Trophoblast cell (in vitro differentiated cells and primary cell): Measurements from ENCODE around the gene LTF.
A peak's percentile ranks its signal among the peaks of the same experiment; 100 is the strongest.

ENCODE experiments used
- DNase-seq, 2 donors: peaks; one replicate each; pipeline ENCODE4 v3.0.0-alpha.2; 2016
- H2AFZ ChIP-seq: 2 replicates; pipeline ENCODE4 v1.6.1; 2013; ENCODE audit warnings: low read length, moderate library complexity, mild to moderate bottlenecking; ENCODE audit not compliant: insufficient read depth, poor library complexity
- H2AK5ac ChIP-seq: 2 replicates; pipeline ENCODE4 v1.6.1; 2013; ENCODE audit warnings: mild to moderate bottlenecking, low read length
- H2BK120ac ChIP-seq: 2 replicates; pipeline ENCODE4 v1.6.1; 2013; ENCODE audit warnings: low read length, mild to moderate bottlenecking, moderate library complexity; ENCODE audit not compliant: insufficient read depth, poor library complexity
- H2BK12ac ChIP-seq: 2 replicates; pipeline ENCODE4 v1.6.1; 2013; ENCODE audit warnings: mild to moderate bottlenecking, low read length, moderate library complexity
- H2BK5ac ChIP-seq: 2 replicates; pipeline ENCODE4 v1.6.1; 2013; ENCODE audit warnings: low read length, low read depth, moderate library complexity, mild to moderate bottlenecking; ENCODE audit not compliant: poor library complexity
- H3K14ac ChIP-seq: 2 replicates; pipeline ENCODE4 v1.6.1; 2013; ENCODE audit warnings: mild to moderate bottlenecking, low read length
- H3K18ac ChIP-seq: 2 replicates; pipeline ENCODE4 v1.6.1; 2013; ENCODE audit warnings: mild to moderate bottlenecking, low read length
- H3K23ac ChIP-seq: 2 replicates; pipeline ENCODE4 v1.6.1; 2013; ENCODE audit warnings: low read length
- H3K27ac ChIP-seq: 2 replicates; pipeline ENCODE4 v1.5.1; 2013; ENCODE audit warnings: low read depth, mild to moderate bottlenecking, inconsistent platforms, low read length, moderate library complexity
- H3K27me3 ChIP-seq: 2 replicates; pipeline ENCODE4 v1.6.1; 2013; ENCODE audit warnings: inconsistent platforms, mild to moderate bottlenecking, low read length, moderate library complexity; ENCODE audit not compliant: insufficient read depth
- H3K36me3 ChIP-seq, 2 experiments: 1 replicate in 1 of 2; 2 replicates in 1 of 2; pipeline ENCODE4 v1.6.1; 2013; ENCODE audit warnings: low read length in 2 of 2, mild to moderate bottlenecking in 2 of 2, moderate library complexity in 1 of 2; ENCODE audit not compliant: insufficient read depth in 2 of 2, control insufficient read depth in 1 of 2
- H3K4ac ChIP-seq: 2 replicates; pipeline ENCODE4 v1.6.1; 2013; ENCODE audit warnings: low read depth, mild to moderate bottlenecking, low read length, moderate library complexity
- H3K4me1 ChIP-seq, 2 experiments: 1 replicate in 1 of 2; 2 replicates in 1 of 2; pipeline ENCODE4 v1.6.1; 2013; ENCODE audit warnings: low read length in 2 of 2, mild to moderate bottlenecking in 2 of 2, moderate library complexity in 1 of 2; ENCODE audit not compliant: insufficient read depth in 2 of 2, control insufficient read depth in 1 of 2
- H3K4me2 ChIP-seq: 2 replicates; pipeline ENCODE4 v1.6.1; 2013; ENCODE audit warnings: inconsistent platforms, mild to moderate bottlenecking, low read length, moderate library complexity
- H3K4me3 ChIP-seq: 2 replicates; pipeline ENCODE4 v1.5.1; 2013; ENCODE audit warnings: mild to moderate bottlenecking, low read depth, low read length, inconsistent platforms
- H3K79me1 ChIP-seq: one replicate; pipeline ENCODE4 v1.6.1; 2013; ENCODE audit warnings: low read length
- H3K79me2 ChIP-seq: 2 replicates; pipeline ENCODE4 v1.6.1; 2013; ENCODE audit warnings: low read length, mild to moderate bottlenecking; ENCODE audit not compliant: control insufficient read depth, insufficient read depth, poor library complexity
- H3K9ac ChIP-seq: 2 replicates; pipeline ENCODE4 v1.6.1; 2013; ENCODE audit warnings: mild to moderate bottlenecking, low read length
- H3K9me3 ChIP-seq: 2 replicates; pipeline ENCODE4 v1.6.1; 2013; ENCODE audit warnings: low read depth, mild to moderate bottlenecking, control low read depth, inconsistent platforms, low read length; ENCODE audit not compliant: insufficient read depth
- H4K12ac ChIP-seq: 2 replicates; pipeline ENCODE4 v1.6.1; 2013; ENCODE audit warnings: low read depth, mild to moderate bottlenecking, low read length, moderate library complexity
- H4K8ac ChIP-seq: 2 replicates; pipeline ENCODE4 v1.6.1; 2013; ENCODE audit warnings: low read depth, mild to moderate bottlenecking, low read length, moderate library complexity
- H4K91ac ChIP-seq: one replicate; pipeline ENCODE4 v1.6.1; 2013; ENCODE audit warnings: low read depth, mild to moderate bottlenecking, low read length, moderate library complexity
- WGBS: extraction: QIAGEN DNeasy Blood & Tissue Kit; methylation state at CpG from one replicate; pipeline ENCODE4 v1.1.7; 2013; ENCODE audit warnings: missing lambda C conversion rate; ENCODE audit not compliant: insufficient read length, insufficient coverage; ENCODE audit errors: extremely low coverage; 5-methylcytosine and 5-hydroxymethylcytosine counted together

Gene LTF

DNA sequence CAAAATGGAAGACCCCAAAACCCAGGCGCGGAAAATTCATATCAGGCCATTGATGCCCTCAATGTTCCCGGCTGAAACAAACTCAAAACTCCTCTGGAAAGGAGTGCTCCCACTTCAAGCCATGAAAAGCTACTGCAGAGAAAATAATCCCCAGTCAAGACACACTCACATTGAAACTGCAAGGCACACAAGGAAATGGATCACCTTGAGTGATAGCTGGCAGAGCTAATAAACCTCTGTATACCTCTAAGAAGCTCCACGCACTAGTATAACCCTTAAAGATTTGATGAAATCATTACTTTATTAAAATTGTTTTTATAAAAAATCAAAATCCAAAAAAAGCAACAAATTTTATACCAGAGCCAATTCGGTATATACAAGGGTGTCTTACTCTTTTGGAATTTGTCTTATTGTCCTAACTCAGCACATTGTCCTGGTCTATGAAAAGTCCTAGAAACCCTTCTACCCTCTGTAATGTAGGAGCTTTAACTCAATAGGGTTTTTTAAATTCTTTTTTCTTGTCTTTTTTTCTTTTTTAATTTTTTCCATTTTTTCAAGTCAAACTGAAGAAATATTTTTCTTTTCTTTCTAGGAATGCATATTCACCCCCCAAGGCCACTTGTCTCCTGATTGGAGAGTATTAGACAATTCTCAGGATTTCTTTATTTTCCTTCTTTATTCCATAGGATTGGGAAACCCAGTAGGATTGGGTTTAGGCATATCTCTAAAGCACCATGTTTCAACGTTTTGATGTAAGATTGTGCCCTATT, 66.3 kb downstream of the LTF start:
- Histone ChIP-seq H3K23ac (no peak overlapping the region), H3K4me2 (no peak overlapping the region), H2BK120ac (no peak overlapping the region), H3K4me3 (no peak overlapping the region), H3K36me3 (no peaks in the 10 kb centered on the region), H2BK12ac (no peak overlapping the region), H3K79me1 (peaks cover 8% of the 10 kb centered on the region), H3K9me3 (no peaks in the 10 kb centered on the region), H3K4me1 (peaks cover 19 to 22% of the 10 kb centered on the region in 2 experiments), H4K12ac (no peak overlapping the region), H3K79me2 (no peaks in the 10 kb centered on the region), H3K9ac (no peak overlapping the region), H2AK5ac (no peak overlapping the region), H3K14ac (no peak overlapping the region), H3K4ac (no peak overlapping the region), H3K27me3 (no peaks in the 10 kb centered on the region), H4K8ac (no peak overlapping the region), H3K18ac (no peak overlapping the region), H2AFZ (no peak overlapping the region), H4K91ac (no peak overlapping the region), H2BK5ac (no peak overlapping the region), H3K27ac (no peak overlapping the region)
- no CpG with 5 or more reads among the region's 6 CpGs for WGBS
- no peak for DNase-seq

DNA sequence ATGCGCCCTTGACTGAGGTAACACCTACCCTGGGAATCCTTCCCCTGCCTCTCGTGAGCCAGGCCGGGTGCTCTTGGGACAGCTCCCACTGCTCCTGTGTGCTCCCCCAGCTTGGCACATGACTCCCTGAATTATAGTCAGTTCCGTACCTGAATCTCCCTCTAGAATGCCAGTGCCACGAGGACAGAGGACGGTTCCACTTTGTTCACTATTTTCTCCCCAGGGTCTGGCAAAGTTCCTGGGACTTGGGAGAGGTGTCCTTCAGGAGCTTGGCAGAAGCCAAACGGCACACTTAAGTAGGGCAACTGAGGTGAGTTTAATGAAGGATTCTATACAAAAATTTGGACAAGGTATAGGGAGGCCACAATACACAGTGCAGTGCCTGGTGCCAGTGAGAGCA, 67.6 kb downstream of the LTF start:
- H2AFZ ChIP-seq: no peak overlapping the region
- no peak overlapping the region for H3K18ac ChIP-seq
- no peak overlapping the region for H3K14ac ChIP-seq
- H3K23ac ChIP-seq: no peak overlapping the region
- H2BK120ac ChIP-seq: no peak overlapping the region
- DNase-seq: no peak
- H3K9ac ChIP-seq: no peak overlapping the region
- no peak overlapping the region for H3K4ac ChIP-seq
- H2BK5ac ChIP-seq: no peak overlapping the region
- H3K79me1 ChIP-seq: peaks cover 10% of the 10 kb centered on the region
- H3K27ac ChIP-seq: no peak overlapping the region
- WGBS: no CpG with 5 or more reads among the region's 7 CpGs
- H3K4me1 ChIP-seq: peaks cover 21 to 22% of the 10 kb centered on the region in 2 experiments
- H2AK5ac ChIP-seq: no peak overlapping the region
- H3K4me3 ChIP-seq: no peak overlapping the region
- no peak overlapping the region for H3K4me2 ChIP-seq
- no peak overlapping the region for H4K8ac ChIP-seq
- H3K36me3 ChIP-seq: no peaks in the 10 kb centered on the region
- no peak overlapping the region for H4K12ac ChIP-seq
- no peak overlapping the region for H4K91ac ChIP-seq
- H2BK12ac ChIP-seq: no peak overlapping the region
- H3K79me2 ChIP-seq: no peaks in the 10 kb centered on the region
- H3K27me3 ChIP-seq: no peaks in the 10 kb centered on the region
- no peaks in the 10 kb centered on the region for H3K9me3 ChIP-seq

DNA sequence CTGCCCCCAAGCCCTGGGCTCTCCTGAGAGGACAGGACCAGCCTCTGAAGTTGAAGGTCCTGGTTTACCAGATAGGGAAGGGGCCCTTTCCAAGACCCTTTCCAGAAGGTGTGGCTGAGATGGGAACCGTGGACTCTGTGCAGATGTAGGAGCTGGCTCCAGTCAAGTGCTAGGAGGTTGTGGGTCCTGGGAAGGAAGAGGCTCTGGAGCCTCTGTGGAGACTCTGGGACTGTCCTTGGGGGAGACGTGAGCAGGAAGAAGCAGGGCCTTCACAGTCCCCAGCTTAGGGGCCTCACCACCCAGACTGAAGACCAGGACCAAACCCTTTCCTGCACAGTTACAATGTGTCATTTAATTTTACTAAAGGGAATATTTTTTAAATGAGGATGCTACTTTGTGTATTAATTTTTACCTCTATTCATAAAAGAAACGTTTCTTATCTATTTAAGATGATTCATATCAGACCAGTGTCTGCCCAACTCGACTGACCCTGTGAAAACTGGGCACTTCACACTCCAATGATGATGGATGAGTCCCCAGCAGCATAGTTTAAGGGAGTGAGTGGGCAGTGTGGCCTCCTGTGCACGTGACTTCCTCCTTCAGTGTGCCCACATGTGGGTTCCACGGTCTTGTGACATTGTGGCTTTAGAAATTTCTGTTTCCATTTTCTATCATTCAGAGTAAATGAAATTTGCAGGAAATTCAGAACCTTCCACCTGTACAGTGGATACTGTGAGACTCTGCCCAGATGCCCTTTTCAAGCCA, 68.8 kb downstream of the LTF start:
- WGBS: no CpG with 5 or more reads among the region's 6 CpGs
- Histone ChIP-seq H3K14ac (no peak overlapping the region), H3K79me2 (no peaks in the 10 kb centered on the region), H3K79me1 (peaks cover 10% of the 10 kb centered on the region), H3K4me3 (no peak overlapping the region), H3K27me3 (no peaks in the 10 kb centered on the region), H3K18ac (no peak overlapping the region), H3K4me1 (peaks cover 22 to 25% of the 10 kb centered on the region in 2 experiments), H3K4me2 (no peak overlapping the region), H3K9ac (no peak overlapping the region), H2BK5ac (no peak overlapping the region), H4K8ac (no peak overlapping the region), H4K12ac (no peak overlapping the region), H2BK120ac (no peak overlapping the region), H2AFZ (no peak overlapping the region), H3K9me3 (no peaks in the 10 kb centered on the region), H3K27ac (no peak overlapping the region), H3K36me3 (no peaks in the 10 kb centered on the region), H2AK5ac (no peak overlapping the region), H2BK12ac (peak overlapping the region; percentile 33), H3K4ac (no peak overlapping the region), H3K23ac (no peak overlapping the region), H4K91ac (peak overlapping the region; percentile 15)
- peak in 1 of 2 donors; percentile 33 for DNase-seq

DNA sequence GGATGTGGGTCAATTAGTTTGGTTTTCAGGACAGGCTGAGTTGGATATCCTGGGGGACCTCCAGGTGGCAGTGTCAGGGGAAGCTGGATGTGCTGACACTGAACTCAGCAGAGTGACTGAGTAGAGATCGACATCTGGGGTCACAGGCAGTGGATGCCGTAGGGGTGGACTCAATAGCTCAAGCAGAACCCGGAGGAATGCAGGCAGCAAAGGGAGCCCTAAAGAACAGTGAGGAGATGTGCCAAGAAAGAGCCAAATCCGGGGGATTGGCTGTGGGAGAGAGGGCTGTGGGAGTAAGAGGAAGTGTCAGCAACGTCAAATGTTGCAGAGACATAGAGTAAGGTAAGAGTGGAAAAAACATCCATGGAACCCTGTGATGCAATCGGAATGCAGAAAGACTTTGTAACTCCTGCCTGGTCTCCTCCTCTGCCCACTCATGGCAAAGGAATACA, 69.5 kb downstream of the LTF start:
- Histone ChIP-seq H2BK12ac (no peak overlapping the region), H3K9ac (no peak overlapping the region), H3K4me1 (peaks cover 22 to 25% of the 10 kb centered on the region in 2 experiments), H4K8ac (no peak overlapping the region), H2AK5ac (no peak overlapping the region), H2AFZ (no peak overlapping the region), H3K36me3 (no peaks in the 10 kb centered on the region), H3K9me3 (no peaks in the 10 kb centered on the region), H2BK120ac (no peak overlapping the region), H3K23ac (no peak overlapping the region), H3K18ac (peak overlapping the region; percentile 5), H3K14ac (peak overlapping the region; percentile 2), H3K79me1 (peaks cover 10% of the 10 kb centered on the region), H3K79me2 (no peaks in the 10 kb centered on the region), H3K4ac (no peak overlapping the region), H4K12ac (no peak overlapping the region), H3K27ac (no peak overlapping the region), H4K91ac (peak overlapping the region; percentile 26), H3K4me3 (no peak overlapping the region), H3K4me2 (no peak overlapping the region), H2BK5ac (no peak overlapping the region), H3K27me3 (no peaks in the 10 kb centered on the region)
- WGBS: no CpG with 5 or more reads among the region's 6 CpGs
- peak; percentile 85 to 93 for DNase-seq
